Stimulated activated CD4-positive, alpha-beta T cell treated with anti-CD3 and anti-CD28 coated beads, Interleukin-12 subunit alpha, Interleukin-12 subunit beta, amount 100 ng/mL, for 24 hours (primary cell): Measurements from ENCODE around the gene SNU13.
"Not testable (repeated sequence)": the region's sequence is repeated elsewhere in the genome, so short reads cannot be mapped to it uniquely, and the experiment has no call there.

Experiments used
- DNase-seq, 2 experiments: peaks; one replicate each; pipeline ENCODE4 v3.0.0-alpha.2; 2020; ENCODE audit warnings: low read depth in 2 of 2

SNU13 gene

DNA sequence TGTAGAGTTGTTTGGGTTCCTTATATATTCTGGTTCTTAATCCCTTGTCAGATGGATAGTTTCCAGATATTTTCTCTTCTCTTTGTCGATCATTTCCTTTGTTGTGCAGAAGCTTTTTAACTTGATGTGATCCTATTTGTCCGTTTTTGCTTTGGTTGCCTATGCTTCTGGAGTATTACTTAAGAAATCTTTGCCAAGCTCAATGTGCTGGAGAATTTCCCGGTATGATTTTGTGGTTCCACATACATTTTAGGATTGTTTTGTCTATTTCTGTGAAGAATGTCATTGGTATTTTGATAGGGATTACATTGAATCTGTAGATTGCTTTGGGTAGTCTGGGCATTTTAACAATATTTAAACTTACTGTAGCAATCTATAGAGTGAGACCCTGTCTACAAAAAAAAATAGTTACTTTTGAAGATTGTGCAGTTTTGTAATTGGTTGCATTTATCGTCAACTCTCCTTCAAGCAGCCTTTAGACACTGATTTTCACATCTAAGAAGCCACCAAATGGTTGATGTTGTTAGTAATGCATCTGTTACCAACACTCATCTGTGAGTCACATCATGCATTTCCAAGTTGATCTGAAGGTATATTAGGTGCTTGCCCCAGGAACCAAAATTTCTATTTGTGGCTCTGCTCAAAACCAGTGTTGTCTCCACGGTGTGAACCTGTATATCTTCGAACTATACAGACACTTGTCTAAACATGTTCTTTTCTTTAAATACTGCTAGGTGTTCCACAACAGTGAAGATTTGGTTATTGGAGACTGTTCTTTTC lies 46.1 kb downstream of the SNU13 start:
- no peak for DNase-seq

- no peak for DNase-seq
These were observed 46.8 kb downstream of the SNU13 start for GRCh38 chr22:41641854-41642253.

DNA sequence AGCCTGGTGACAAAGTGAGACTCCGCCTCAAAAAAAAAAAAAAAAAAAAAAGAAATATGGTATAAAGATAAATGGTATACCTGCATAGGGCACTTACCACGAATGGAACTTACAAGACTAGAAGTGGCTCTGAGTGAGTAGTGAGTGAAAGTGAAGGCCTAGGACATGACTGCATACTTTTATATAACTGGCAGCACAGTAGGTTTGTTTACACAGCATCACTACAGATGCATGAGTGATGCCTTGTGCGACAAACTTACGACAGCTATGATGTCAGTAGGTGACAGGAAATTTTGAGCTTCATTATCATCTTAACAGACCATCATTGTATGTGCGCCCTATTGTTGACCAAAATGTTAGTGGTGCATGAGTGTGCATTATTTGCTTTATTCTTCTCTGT lies 49.9 kb downstream of the SNU13 start:
- no peak for DNase-seq

DNA sequence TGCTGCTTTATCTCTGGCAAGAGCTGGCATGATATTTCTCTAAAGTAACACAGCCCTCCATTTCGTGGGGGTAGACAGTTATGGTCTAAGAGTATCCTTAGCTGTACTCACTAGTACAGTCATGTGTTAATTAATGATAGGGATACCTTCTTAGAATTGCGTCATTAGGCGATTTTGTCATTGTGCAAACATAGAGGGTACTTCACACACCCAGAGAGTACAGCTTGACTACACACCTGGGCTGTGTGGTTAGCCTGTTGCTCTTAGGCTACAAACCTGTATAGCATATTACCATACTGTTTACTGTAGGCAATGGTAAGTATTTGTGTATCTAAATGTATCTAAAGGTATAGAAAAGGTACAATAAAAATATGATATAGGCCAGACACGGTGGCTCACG lies 50.5 kb downstream of the SNU13 start:
- no peak for DNase-seq

DNA sequence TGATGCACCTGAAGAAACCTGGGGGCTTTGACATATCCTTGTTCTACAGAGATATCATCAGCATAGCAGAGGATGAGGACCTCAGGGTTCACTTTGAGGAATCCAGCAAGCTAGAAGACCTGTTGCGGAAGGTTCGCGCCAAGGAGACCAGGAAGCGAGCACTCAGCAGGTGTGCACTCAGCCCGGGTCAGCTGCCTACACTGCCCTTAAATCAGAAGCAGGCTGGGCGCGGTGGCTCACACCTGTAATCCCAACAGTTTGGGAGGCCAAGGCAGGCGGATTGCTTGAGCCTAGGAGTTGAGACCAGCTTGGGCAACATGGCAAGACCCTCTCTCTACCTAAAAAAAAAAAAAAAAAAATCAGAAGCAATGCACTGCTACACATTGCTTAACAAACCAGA lies 51.0 kb downstream of the SNU13 start:
- DNase-seq = not testable (repeated sequence)

DNA sequence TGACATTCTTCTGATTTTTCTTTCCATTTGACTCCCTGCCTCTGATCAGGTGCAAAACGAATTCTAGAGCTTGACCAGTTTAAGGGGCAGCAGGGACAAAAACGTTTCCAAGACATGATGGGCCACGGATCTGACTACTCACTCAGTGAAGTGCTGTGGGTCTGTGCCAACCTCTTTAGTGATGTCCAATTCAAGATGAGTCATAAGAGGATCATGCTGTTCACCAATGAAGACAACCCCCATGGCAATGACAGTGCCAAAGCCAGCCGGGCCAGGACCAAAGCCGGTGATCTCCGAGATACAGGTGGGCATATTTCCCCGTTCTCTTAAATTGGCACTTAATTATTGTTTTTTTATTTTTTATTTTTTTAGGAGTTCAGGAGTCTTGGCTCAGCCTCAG lies 52.2 kb downstream of the SNU13 start:
- DNase-seq = no peak

- not testable (repeated sequence) for DNase-seq
These were observed 54.1 kb downstream of the SNU13 start for GRCh38 chr22:41634610-41635009.

DNA sequence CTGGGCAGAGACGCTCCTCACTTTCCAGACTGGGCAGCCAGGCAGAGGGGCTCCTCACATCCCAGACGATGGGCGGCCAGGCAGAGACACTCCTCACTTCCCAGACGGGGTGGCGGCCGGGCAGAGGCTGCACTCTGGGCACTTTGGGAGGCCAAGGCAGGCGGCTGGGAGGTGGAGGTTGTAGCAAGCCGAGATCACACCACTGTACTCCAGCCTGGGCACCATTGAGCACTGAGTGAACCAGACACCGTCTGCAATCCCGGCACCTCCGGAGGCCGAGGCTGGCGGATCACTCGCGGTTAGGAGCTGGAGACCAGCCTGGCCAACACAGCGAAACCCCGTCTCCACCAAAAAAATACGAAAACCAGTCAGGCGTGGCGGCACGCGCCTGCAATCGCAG lies 57.1 kb downstream of the SNU13 start:
- DNase-seq = not testable (repeated sequence)

DNA sequence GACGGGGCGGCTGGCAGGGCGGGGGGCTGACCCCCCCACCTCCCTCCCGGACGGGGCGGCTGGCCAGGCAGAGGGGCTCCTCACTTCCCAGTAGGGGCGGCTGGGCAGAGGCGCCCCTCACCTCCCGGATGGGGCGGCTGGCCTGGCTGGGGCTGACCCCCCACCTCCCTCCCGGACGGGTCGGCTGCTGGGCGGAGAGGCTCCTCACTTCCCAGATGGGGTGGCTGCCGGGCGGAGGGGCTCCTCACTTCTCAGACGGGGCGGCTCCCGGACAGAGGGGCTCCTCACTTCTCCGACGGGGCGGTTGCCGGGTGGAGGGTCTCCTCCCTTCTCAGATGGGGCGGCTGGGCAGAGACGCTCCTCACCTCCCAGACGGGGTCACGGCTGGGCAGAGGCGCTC lies 57.6 kb downstream of the SNU13 start:
- not testable (repeated sequence) for DNase-seq

DNA sequence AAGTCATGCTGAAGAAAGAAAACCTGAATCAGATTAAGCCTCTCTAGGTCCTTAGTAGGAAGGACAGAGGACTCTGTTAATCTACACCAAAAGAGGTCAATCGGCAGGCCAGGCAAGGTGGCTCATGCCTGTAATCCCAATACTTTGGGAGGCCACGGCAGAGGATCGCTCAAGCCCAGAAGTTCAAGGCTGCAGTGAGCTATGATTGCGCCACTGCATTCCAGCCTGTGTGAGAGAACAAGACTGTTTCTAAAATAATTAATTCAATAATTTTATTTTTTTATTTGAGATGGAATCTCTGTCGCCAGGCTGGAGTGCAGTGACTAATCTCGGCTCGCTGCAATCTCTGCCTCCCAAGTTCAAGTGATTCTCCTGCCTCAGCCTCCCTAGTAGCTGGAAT lies 63.1 kb downstream of the SNU13 start:
- DNase-seq = no peak
